NT2/D1 (cell line): ENCODE results near the gene DNMT3A.

Source experiments
- SUZ12 ChIP-seq: IDR thresholded peaks from 2 replicates; pipeline ENCODE4 v1.6.1; 2011; ENCODE audit not compliant: insufficient read length, insufficient read depth; ENCODE audit errors: extremely low read depth
- YY1 ChIP-seq: IDR thresholded peaks from 2 replicates; pipeline ENCODE4 v1.6.1; 2011; ENCODE audit not compliant: insufficient read length, insufficient read depth
- ZNF274 ChIP-seq: IDR thresholded peaks from 2 replicates; pipeline ENCODE4 v1.6.1; 2011; ENCODE audit warnings: mild to moderate bottlenecking, low read depth, low read length

DNA sequence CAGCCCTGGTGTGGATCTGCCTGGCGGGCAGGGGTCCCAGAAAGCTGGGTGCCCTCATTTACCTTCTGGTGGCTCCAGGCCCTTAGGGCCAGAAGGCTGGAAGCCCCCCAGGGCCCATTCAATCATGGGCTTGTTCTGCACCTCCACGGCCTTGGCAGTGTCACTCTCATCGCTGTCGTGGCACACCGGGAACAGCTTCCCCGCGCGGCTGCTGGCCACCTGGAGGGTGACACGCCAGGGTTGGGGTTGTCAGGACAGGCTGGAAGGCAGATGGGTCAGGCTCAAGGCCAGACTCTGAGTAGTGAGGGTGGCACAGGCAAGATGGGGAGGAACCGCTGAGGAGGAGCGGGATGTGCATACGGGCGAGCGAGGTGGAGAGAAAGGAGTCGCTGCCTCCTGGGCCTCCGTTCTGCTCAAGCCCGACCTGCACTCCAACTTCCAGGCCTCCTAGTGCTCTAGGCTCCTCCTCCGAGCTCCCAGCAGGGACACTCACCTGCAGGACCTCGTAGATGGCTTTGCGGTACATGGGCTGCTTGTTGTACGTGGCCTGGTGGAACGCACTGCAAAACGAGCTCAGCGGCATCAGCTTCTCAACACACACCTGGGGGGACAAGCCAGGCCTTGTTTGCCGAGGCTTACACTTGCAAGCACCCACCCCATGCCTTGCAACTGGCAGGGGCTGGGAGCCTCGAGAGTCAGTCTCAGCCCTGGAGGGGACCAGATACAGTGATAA, 95.0 kb downstream of the DNMT3A start:
- no peak for TF ChIP-seq SUZ12
- TF ChIP-seq ZNF274: no peak
- no peak for TF ChIP-seq YY1
